Measurements from ENCODE around the gene ASTL.

DNA sequence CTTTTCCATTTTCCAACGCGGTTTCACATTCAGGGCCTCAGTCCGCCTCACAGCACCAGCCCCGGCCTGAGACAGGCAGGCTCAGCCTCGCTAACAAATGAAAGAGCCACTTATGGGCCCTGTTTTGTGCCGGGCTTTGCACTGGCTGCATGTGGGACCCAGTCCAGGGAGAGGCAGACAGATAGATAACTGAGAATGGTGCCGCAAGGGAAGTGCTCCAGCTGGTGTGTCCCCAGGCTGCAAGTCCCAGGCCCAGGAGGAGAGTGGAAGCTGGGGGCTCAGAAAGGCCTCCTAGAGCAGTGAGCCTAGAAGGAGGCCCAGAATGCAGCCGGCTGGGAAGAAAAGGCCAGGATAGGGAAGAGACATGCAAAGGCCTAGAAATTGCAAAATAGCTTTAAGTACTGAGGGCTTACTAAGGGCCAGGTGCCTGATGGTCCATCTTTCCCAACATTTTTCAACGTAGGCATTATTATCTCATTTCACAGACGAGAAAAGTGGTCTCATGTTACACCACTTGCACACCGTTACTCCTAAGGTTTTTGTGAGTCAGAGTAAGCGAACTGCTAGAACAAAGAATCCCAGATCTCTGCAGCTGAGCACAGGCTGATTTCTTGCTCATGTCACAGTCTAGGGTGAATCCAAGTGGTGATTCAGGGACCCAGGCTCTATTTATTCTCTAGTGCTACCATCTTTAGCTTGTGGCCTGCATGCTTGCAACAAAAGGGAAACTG, 47.9 kb downstream of the ASTL start:
- TF ChIP-seq ZNF830 (tag by site-specific recombination; IDR thresholded peaks at IDR 0.05; ENCODE audit: low read depth) (no peak), ZNF121 (tag by site-specific recombination; IDR thresholded peaks at IDR 0.05) (no peak), CTCF (tag by site-specific recombination; IDR thresholded peaks at IDR 0.05) (no peak), ZNF449 (tag by site-specific recombination; IDR thresholded peaks at IDR 0.05) (no peak), ZNF354C (tag by site-specific recombination; IDR thresholded peaks at IDR 0.05; ENCODE audit: borderline replicate concordance, low read depth) (no peak)

Measured in HEK293 (cell line).